Endometrial microvascular endothelial cells (primary cell): ENCODE measurements around the gene MFSD11. TPM values are rescaled to one million over a fixed set of nuclear protein-coding genes. Genes with fewer than 3 reads are reported as not detected.
"Not testable (repeated sequence)": the region's sequence is repeated elsewhere in the genome, so short reads cannot be mapped to it uniquely, and the experiment has no call there.

Experiments
- in situ Hi-C: cut with HindIII; loops from 2 replicates; pipeline ENCODE4 v1.10.0; 2017; ENCODE audit warnings: low sequenced_read_pairs, low pct_unique_long_range_greater_than_20kb; ENCODE audit errors: inconsistent ontology term
- total RNA-seq: library from RNA; depleted of rRNA; stranded (reverse); fragments of >200 nt; gene quantifications from one replicate; pipeline ENCODE4 v1.2.3, GENCODE V29; 2015; ENCODE audit errors: inconsistent ontology term

The MFSD11 gene
- 44.9 TPM for total RNA-seq

- in situ Hi-C loops, result no loop called here
These were observed at the start of gene MFSD11 for GRCh38 chr17:76737676-76738467. Gene MFSD11, plus strand, starts transcription at chr17:76738119. Its CDS starts 234 bp downstream, at chr17:76738353.

GRCh38 chr17:76688165-76688622 lies 49.7 kb upstream of the MFSD11 start:
- in situ Hi-C loops, result no loop called here

- in situ Hi-C loops, result no loop called here
These were observed 48.1 kb upstream of the MFSD11 start for GRCh38 chr17:76689859-76690258.

GRCh38 chr17:76690596-76691280 lies 47.2 kb upstream of the MFSD11 start:
- in situ Hi-C loops, result no loop called here

- in situ Hi-C loops, result no loop called here
These were observed 46.3 kb upstream of the MFSD11 start for GRCh38 chr17:76691379-76692191.

GRCh38 chr17:76695059-76695831 lies 42.7 kb upstream of the MFSD11 start:
- in situ Hi-C loops, result no loop called here

- in situ Hi-C loops, result no loop called here
These were observed 40.9 kb upstream of the MFSD11 start for GRCh38 chr17:76696763-76697701.

GRCh38 chr17:76697702-76698465 lies 40.0 kb upstream of the MFSD11 start:
- in situ Hi-C loops, result no loop called here

- in situ Hi-C loops, result not testable (repeated sequence)
These were observed 39.4 kb upstream of the MFSD11 start for GRCh38 chr17:76698466-76698977.

GRCh38 chr17:76700270-76700616 lies 37.7 kb upstream of the MFSD11 start:
- in situ Hi-C loops, result no loop called here

GRCh38 chr17:76700617-76701470 lies 37.1 kb upstream of the MFSD11 start:
- in situ Hi-C loops, result no loop called here

- in situ Hi-C loops, result no loop called here
These were observed 36.4 kb upstream of the MFSD11 start for GRCh38 chr17:76701471-76701967.

- in situ Hi-C loops, result no loop called here
These were observed 35.8 kb upstream of the MFSD11 start for GRCh38 chr17:76702076-76702475.

GRCh38 chr17:76702941-76703637 lies 34.8 kb upstream of the MFSD11 start:
- in situ Hi-C loops, result no loop called here

GRCh38 chr17:76704805-76705204 lies 33.1 kb upstream of the MFSD11 start:
- in situ Hi-C loops, result no loop called here
